ENCODE measurements around the gene RIPK3.
A peak's percentile ranks its signal among the peaks of the same experiment; 100 is the strongest.

Gene RIPK3

GRCh38 chr14:24321212-24321975 lies 18.4 kb downstream of the RIPK3 start:
- DNase-seq (ENCODE audit: low read depth), result no peak

DNA sequence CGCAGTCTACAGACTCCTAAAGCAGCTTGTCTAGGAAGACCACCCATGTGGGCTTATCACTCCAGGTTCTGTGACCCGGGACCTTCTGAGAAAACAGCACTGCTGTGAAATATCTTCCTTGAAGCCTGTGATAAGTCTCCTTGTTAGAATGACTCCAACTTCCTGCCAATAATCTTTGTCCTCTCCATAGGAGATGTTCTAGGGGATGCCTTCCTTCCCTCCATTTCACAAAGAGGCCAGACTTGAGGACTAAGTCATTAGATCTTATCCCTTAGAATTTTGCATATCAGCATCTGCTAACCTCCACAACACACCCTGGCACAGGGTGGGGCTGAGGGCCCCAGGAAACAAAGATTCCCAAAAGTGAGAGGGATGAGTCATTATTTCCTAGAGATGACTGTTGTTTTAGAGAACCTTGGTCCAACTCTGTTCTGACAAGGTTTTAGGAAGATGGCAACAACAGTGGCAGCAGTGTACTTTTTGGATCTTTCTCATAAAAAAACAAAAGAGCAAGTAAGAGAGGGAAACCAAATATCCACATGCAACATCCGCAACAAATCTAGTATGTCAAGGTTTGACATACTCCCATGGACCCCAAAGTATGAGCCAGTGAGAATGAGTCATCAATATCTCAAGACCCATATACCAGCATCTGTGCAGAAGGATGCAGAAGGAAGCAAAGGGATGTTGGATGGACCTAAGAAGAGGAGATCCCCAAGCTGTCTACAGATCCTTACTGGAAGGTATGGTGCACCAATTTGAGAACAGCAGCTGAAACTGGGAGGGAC lies 22.5 kb downstream of the RIPK3 start:
- DNase-seq (ENCODE audit: low read depth), result peak; percentile 66

- DNase-seq (ENCODE audit: low read depth), result no peak
These were observed 23.2 kb downstream of the RIPK3 start for GRCh38 chr14:24316597-24316950.

DNA sequence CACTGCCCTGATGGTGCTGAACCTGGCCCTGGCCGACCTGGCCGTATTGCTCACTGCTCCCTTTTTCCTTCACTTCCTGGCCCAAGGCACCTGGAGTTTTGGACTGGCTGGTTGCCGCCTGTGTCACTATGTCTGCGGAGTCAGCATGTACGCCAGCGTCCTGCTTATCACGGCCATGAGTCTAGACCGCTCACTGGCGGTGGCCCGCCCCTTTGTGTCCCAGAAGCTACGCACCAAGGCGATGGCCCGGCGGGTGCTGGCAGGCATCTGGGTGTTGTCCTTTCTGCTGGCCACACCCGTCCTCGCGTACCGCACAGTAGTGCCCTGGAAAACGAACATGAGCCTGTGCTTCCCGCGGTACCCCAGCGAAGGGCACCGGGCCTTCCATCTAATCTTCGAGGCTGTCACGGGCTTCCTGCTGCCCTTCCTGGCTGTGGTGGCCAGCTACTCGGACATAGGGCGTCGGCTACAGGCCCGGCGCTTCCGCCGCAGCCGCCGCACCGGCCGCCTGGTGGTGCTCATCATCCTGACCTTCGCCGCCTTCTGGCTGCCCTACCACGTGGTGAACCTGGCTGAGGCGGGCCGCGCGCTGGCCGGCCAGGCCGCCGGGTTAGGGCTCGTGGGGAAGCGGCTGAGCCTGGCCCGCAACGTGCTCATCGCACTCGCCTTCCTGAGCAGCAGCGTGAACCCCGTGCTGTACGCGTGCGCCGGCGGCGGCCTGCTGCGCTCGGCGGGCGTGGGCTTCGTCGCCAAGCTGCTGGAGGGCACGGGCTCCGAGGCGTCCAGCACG lies 23.8 kb downstream of the RIPK3 start:
- no peak for DNase-seq (ENCODE audit: low read depth)

GRCh38 chr14:24315243-24315806 lies 24.5 kb downstream of the RIPK3 start:
- DNase-seq (ENCODE audit: low read depth), result no peak

DNA sequence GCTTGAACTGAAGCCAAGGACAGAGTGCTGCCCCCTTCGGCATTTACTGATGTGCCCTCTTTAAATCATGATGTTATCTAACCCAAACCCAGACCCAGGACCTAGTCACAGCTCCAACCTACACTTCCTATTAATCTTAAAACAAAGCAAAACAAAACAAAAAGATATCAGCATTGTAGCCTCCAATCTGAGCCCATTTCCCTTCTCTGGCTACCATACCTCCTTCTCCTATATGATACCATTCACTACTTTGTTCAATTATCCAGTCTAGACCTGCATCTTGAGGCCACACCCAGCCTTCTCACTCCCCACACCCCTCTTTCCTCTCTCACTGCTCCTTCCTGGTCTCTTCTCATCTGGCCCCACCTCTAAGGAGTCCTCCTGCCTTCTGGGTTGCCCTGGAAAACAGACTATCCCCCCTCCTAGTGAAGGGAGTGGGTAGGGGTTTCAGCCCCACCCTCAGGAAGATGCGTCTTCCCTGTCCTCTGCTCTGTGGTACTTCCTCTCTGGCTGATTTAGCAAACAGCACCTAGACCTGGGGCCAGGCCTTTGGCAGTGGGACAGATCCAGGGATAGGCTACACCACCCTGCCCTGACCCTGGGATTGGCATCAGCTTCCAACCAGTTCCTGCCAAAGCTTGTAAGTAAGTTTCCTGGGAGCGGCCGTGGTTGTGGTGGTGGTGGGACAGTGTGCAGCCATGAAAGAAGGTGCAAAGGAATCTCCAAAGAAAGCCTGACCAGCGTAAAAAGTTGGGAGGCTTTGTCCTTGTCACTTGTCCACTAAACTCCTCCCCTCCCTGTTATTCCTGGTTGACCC lies 25.2 kb downstream of the RIPK3 start:
- DNase-seq (ENCODE audit: low read depth), result no peak

DNA sequence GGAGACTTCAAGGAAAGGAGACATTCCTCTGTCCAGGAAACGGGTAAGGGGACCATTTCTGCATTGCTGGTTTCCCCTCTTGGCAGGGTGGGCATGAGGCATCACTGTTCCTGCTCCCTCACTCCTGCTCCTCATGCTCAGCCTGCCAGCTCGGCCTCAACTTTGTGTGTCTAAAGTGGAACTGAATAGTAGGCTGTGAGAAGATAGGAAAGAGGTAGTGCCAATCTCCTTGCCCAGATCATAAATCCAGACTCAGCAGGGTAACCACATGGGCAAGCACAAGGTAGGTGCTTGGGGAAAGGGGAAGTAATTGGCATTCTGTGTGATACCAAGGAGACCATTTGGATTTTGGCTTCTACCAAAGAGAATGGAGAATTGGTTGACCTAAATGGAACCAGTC lies 25.9 kb downstream of the RIPK3 start:
- no peak for DNase-seq (ENCODE audit: low read depth)

DNA sequence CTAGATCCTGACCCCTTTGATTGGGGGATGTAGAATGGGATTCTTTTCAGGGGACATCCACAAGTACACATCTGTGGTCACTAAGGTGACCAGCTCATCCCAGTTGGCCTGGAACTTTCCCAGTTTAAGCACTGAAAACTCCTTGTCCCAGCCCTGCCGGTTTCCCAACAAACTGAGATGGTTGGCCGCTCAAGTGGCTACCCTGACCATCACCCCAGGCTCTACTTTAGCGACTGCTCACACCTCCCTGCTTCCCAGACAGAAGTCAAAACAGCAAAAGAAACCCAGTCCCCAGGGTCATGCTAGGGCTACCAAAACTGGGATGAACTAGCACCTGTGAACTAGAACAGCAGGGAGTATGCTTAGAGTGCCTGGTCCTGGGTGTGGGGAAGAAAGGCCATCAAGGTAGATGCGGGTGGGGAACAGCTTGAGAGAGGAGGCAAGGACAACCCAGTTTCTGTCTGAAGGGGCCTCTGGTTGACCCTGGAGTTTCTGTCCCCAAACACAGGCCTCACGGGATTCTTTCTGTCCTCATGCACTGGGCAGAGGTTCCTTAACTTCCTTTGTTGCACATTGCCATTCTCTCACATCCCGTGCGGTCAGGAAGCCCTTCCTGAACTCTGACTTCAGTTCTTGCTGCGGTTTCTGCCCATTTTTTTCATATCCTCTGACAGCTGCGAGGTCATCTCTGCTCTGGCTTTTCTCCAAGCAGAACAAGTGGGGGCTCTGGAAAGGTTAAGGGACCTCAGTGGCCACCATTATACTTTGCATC lies 26.9 kb downstream of the RIPK3 start:
- peak; percentile 64 for DNase-seq (ENCODE audit: low read depth)

- DNase-seq (ENCODE audit: low read depth), result no peak
These were observed 27.8 kb downstream of the RIPK3 start for GRCh38 chr14:24311837-24312615.

GRCh38 chr14:24310646-24311604 lies 28.9 kb downstream of the RIPK3 start, which contains the start of gene LTB4R:
TSS of gene LTB4R (plus strand) at chr14:24311502. CDS start at chr14:24315652, 4,150 bp downstream.
- peak; percentile 77 for DNase-seq (ENCODE audit: low read depth)

DNA sequence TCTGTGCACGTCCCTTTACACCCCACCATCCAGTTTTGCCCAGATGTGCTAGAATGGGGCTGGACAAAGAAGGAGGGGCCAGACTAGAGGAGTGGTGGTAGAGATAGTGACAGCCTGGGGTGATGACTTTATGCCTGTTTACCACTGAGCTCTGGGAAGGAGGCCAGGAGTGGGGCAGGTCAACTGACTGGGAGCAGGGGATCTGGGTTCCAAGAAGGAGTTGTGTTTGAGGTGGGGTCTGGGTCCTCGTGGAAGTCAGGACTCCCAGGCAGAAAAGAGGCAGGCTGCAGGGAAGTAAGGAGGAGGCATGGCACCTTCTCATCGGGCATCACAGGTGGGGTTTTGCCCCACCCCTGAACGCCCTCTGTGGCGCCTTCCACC lies 29.5 kb downstream of the RIPK3 start:
- DNase-seq (ENCODE audit: low read depth), result no peak

DNA sequence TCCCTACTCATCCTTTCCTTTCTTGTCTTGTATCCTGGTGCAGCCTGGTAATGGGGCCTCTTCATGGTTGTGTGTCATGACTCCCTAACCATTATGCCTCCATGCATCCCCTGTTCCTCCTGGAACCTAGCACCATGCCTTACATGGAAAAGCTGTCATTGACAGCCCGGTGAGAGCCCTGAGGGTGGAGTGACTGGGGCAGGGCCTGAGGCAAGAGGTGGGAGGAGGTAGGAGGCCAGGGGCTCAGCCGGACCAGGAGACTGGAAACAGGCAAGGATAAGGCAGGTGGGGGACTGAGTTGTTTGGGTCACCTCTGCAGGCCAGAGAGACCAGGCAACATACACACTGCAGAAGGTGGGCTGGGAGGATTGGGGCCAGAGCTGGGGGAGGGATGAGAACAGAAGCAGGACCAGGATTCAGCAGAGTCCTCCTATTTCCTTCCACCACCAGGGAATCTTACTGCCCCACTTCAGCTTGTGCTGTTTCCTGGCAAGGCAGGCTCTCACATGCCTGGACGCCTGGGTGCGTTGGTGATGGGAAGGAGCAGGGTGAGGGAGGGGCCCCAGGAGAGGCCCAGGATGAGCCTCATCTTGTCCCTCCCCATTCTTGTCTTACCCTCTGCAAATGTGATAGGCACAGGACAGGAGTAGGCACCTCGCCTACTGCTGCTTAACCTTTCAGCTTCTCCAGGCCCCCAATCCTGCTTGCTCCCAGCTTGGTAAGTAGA lies 30.1 kb downstream of the RIPK3 start, which contains the start of gene LTB4R2:
TSS of gene LTB4R2 (plus strand) at position 603 of the 727 bp plus-strand sequence. CDS start 525 bp downstream, outside the sequence.
- DNase-seq (ENCODE audit: low read depth), result no peak

- DNase-seq (ENCODE audit: low read depth), result no peak
These were observed 31.3 kb downstream of the RIPK3 start for GRCh38 chr14:24308342-24309124.

- peak; percentile 67 for DNase-seq (ENCODE audit: low read depth)
These were observed 32.0 kb downstream of the RIPK3 start, which contains the start of gene CIDEB for GRCh38 chr14:24307575-24308341. TSS of gene CIDEB (minus strand) at chr14:24307977. CDS start at chr14:24307858, 119 bp downstream.

DNA sequence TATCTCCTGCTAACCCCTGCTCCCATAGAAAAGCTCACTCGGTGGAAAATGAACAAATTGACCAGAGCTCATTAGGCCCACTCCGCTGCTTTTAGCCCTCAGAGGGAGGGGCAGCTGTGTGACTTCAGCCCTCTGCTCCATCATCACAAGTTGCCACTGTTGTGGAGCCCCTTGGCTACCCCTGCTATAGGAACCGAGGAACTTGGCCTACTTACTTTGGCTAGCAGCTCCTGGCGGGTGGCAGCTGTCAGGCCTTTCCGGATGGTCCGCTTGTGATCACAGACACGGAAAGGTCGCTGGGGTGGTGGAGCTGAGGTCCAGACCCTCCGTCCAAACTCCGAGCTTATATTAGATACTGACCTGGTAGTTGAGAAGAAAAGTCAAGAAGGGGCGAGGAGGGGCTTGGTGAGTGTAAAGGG lies 32.6 kb downstream of the RIPK3 start:
- no peak for DNase-seq (ENCODE audit: low read depth)

DNA sequence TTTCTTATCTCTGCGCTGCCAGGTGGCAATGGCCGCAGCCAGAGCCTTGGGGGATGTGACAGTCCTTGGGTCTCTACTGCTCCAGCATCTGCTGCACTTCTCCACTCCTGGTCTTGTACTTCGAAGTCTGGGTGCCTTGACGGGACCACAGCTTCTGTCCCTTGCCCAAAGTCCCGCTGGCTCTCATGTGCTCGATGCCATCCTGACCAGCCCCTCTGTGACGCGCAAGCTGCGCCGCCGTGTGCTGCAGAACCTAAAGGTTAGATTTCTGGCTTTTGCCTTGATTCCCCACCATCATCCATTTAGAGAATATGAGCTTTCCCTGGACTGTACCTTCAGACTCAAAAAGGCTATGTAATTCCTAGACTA lies 35.8 kb downstream of the RIPK3 start:
- no peak for DNase-seq (ENCODE audit: low read depth)

Measured in ELR (cell line).